ENCODE measurements around the gene IPCEF1. TPM values are rescaled to one million over a fixed set of nuclear protein-coding genes. Genes with fewer than 3 reads are reported as not detected.
A peak's percentile ranks its signal among the peaks of the same experiment; 100 is the strongest.

IPCEF1 gene
- polyA plus RNA-seq, 3 donors = 14.7 to 29.7 (median 16.5) TPM

DNA sequence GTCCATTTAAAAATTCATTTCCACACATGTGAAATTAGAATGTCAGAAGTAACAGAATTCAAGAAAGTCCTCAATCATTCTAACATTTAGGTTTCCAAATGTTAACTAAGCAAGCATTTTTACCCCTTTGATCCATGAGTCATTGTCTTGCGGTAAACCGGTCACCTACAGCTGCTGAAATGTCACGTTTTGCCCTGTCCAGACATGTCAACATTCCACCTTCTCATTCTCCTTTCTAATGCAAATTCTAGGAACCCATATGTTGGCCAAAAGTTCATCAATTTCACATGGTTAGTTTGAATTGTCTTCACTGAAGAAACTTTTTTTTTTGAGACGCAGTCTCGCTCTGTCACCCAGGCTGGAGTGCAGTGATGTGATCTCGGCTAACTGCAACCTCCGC lies 117.2 kb downstream of the IPCEF1 start:
- no peak for DNase-seq
- Histone ChIP-seq H4K20me1 (ENCODE audit: insufficient read depth, low read length) (peaks cover 54% of the 10 kb centered on the region), H3K4me2 (replicated peaks; ENCODE audit: extremely low read depth, low read length, poor library complexity, severe bottlenecking) (no peak overlapping the region), H3K27ac (ENCODE audit: low read depth in 1 of 2, low read length in 2 of 2) (no peak overlapping the region), H3K36me3 (replicated peaks in 1 of 2; ENCODE audit: control insufficient read depth in 1 of 2, insufficient read depth in 2 of 2, low read length in 2 of 2) (peaks cover 29 to 58% of the 10 kb centered on the region in 2 donors), H3K9ac (ENCODE audit: insufficient read depth, low read length, poor library complexity, severe bottlenecking) (no peak overlapping the region), H3K79me2 (ENCODE audit: insufficient read depth, low read length) (peaks cover 58% of the 10 kb centered on the region), H3K9me3 (replicated peaks in 1 of 2; ENCODE audit: control insufficient read depth in 1 of 2, insufficient read depth in 1 of 2, low read length in 2 of 2) (no peaks in the 10 kb centered on the region), H2AFZ (ENCODE audit: insufficient read depth, low read depth, low read length, poor library complexity, severe bottlenecking) (no peak overlapping the region), H3K27me3 (ENCODE audit: control insufficient read depth in 2 of 2, insufficient read depth in 2 of 2, low read length in 2 of 2) (no peaks in the 10 kb centered on the region), H3K4me3 (replicated peaks in 1 of 3; ENCODE audit: low read depth in 2 of 3, low read length in 3 of 3) (no peak overlapping the region), H3K4me1 (ENCODE audit: control insufficient read depth in 1 of 2, insufficient read depth in 2 of 2, low read length in 2 of 2) (peaks cover 7 to 17% of the 10 kb centered on the region in 2 donors)
- Mint-ChIP-seq H3K4me3 (no peak overlapping the region), H3K9me3 (no peaks in the 10 kb centered on the region), H3K36me3 (peaks cover 46 to 72% of the 10 kb centered on the region in 2 donors), H3K4me1 (peaks cover 16% of the 10 kb centered on the region), H3K27me3 (ENCODE audit: low read depth in 3 of 3) (peaks cover 0 to 3% (median 0%) of the 10 kb centered on the region in 3 donors), H3K27ac (peak overlapping the region in 1 of 7 donors; percentile 52)
- 82% methylated on average over 2 of the region's 7 CpGs for WGBS (ENCODE audit: insufficient coverage)
- intact Hi-C loops (cut with micrococcal nuclease) = no loop called here
- no peak for TF ChIP-seq CTCF (IDR thresholded peaks at IDR 0.05)

- TF ChIP-seq CTCF (IDR thresholded peaks at IDR 0.05) = no peak
- H3K9me3 Mint-ChIP-seq = no peaks in the 10 kb centered on the region
- no peak for DNase-seq
- H3K9ac ChIP-seq (ENCODE audit: insufficient read depth, low read length, poor library complexity, severe bottlenecking) = no peak overlapping the region
- peaks cover 22% of the 10 kb centered on the region for H3K4me1 Mint-ChIP-seq
- intact Hi-C loops (cut with micrococcal nuclease) = no loop called here
- peaks cover 24 to 52% of the 10 kb centered on the region in 2 donors for H3K36me3 ChIP-seq (replicated peaks in 1 of 2; ENCODE audit: control insufficient read depth in 1 of 2, insufficient read depth in 2 of 2, low read length in 2 of 2)
- H3K27me3 Mint-ChIP-seq (ENCODE audit: low read depth in 3 of 3) = peaks cover 0 to 3% (median 0%) of the 10 kb centered on the region in 3 donors
- H3K4me3 Mint-ChIP-seq = no peak overlapping the region
- no CpG with 5 or more reads among the region's 2 CpGs for WGBS (ENCODE audit: insufficient coverage)
- no peaks in the 10 kb centered on the region for H3K9me3 ChIP-seq (replicated peaks in 1 of 2; ENCODE audit: control insufficient read depth in 1 of 2, insufficient read depth in 1 of 2, low read length in 2 of 2)
- no peak overlapping the region for H3K27ac Mint-ChIP-seq
- H4K20me1 ChIP-seq (ENCODE audit: insufficient read depth, low read length) = peaks cover 57% of the 10 kb centered on the region
- no peaks in the 10 kb centered on the region for H3K27me3 ChIP-seq (ENCODE audit: control insufficient read depth in 2 of 2, insufficient read depth in 2 of 2, low read length in 2 of 2)
- H3K27ac ChIP-seq (ENCODE audit: low read depth in 1 of 2, low read length in 2 of 2) = no peak overlapping the region
- H3K4me3 ChIP-seq (replicated peaks in 1 of 3; ENCODE audit: low read depth in 2 of 3, low read length in 3 of 3) = no peak overlapping the region
- H2AFZ ChIP-seq (ENCODE audit: insufficient read depth, low read depth, low read length, poor library complexity, severe bottlenecking) = no peak overlapping the region
- H3K4me1 ChIP-seq (ENCODE audit: control insufficient read depth in 1 of 2, insufficient read depth in 2 of 2, low read length in 2 of 2) = peaks cover 13 to 22% of the 10 kb centered on the region in 2 donors
- H3K4me2 ChIP-seq (replicated peaks; ENCODE audit: extremely low read depth, low read length, poor library complexity, severe bottlenecking) = no peak overlapping the region
- peaks cover 43 to 67% of the 10 kb centered on the region in 2 donors for H3K36me3 Mint-ChIP-seq
- peaks cover 53% of the 10 kb centered on the region for H3K79me2 ChIP-seq (ENCODE audit: insufficient read depth, low read length)
Observed at GRCh38 chr6:154238831-154239230, 117.8 kb downstream of the IPCEF1 start.

Data from CD14-positive monocyte (primary cell).